Astrocyte of the cerebellum (primary cell): ENCODE results near the gene UBA6.
A peak's percentile ranks its signal among the peaks of the same experiment; 100 is the strongest.

Experiments
- DNase-seq: peaks from one replicate; pipeline ENCODE4 v3.0.0-alpha.2; 2011; ENCODE audit warnings: low read depth
- H3K4me3 ChIP-seq: 2 replicates; pipeline ENCODE4 v1.5.1; 2011; ENCODE audit warnings: mild to moderate bottlenecking, low read depth, low read length, moderate library complexity
- in situ Hi-C: cut with HindIII; loops from 2 replicates; pipeline ENCODE4 v1.10.0; 2017; ENCODE audit warnings: low sequenced_read_pairs
- TF ChIP-seq, protein P1 (sequence below): IDR thresholded peaks from 2 replicates; pipeline ENCODE4 v1.5.1; 2012; ENCODE audit warnings: low read length, low read depth, moderate library complexity, mild to moderate bottlenecking; ENCODE audit errors: missing control alignments

The UBA6 gene

DNA sequence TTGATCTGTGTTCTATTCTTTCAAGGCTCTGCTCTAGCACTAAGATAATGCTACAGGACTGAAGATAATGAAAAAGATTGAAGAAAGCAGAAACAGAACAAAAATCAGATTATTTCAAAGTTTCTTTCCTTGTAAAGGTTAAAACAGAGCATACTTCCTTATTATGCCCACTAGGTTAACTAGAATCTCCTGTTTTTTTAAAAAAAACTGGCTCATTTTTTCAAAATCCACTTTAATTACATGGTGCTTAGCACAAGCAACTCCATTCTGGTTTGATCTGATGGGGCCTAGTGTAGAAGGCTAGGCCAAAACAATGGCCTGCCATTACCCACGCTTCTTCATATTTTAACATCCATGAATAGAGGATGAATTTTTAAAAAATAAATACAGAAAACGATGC, 1.2 kb upstream of the UBA6 start:
- in situ Hi-C loops: no loop called here
- TF ChIP-seq, protein P1, sequence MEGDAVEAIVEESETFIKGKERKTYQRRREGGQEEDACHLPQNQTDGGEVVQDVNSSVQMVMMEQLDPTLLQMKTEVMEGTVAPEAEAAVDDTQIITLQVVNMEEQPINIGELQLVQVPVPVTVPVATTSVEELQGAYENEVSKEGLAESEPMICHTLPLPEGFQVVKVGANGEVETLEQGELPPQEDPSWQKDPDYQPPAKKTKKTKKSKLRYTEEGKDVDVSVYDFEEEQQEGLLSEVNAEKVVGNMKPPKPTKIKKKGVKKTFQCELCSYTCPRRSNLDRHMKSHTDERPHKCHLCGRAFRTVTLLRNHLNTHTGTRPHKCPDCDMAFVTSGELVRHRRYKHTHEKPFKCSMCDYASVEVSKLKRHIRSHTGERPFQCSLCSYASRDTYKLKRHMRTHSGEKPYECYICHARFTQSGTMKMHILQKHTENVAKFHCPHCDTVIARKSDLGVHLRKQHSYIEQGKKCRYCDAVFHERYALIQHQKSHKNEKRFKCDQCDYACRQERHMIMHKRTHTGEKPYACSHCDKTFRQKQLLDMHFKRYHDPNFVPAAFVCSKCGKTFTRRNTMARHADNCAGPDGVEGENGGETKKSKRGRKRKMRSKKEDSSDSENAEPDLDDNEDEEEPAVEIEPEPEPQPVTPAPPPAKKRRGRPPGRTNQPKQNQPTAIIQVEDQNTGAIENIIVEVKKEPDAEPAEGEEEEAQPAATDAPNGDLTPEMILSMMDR: no peak
- DNase-seq: no peak
- H3K4me3 ChIP-seq: peak overlapping the region; percentile 81

DNA sequence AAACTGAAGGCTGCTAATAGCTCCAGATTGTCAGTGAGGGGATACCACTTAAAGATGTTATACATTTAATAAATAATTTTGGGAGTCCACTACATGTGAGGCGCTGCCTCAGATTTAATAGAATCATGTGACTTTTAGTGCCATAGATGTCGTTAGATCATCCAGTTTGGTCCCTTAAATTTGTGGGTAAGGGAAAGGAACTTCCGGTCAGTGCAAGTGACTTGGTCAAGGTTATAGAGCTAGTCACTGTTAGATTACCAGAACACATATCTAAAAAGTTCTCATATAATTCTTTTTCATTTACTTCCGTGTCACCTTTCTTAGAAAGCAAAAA, 529 bp upstream of the UBA6 start:
- in situ Hi-C loops: no loop called here
- TF ChIP-seq, protein P1: no peak
- peak overlapping the region; percentile 81 for H3K4me3 ChIP-seq
- no peak for DNase-seq

DNA sequence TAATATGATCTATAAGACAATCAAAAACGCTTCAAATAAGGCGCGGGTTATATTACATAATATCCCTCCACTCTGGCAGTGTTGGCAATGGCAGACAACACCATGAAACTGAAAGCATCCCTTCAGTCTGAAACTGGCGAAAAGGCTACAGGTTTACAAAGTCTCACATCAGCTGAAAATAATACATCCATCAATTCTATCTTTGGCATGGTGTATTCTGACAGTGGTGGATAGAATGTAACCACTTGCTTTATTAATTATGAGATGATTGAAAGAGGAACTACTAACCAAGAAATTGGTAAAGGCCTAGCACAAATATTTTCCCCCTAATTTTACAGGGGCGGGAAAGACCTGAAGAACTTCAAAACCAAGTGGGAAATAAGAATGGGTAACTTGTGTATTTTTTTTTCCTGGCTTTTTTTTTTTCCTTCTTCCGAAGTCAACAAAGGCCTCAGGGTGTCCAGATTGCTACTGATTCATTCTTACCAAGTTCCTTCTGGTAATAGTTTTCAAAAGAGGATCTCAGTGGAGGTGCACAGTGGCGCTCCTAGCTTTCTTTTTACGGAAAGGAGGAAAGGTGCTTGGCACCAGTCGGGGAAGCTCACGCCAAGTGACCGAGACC, 728 bp downstream of the UBA6 start:
- H3K4me3 ChIP-seq: peak overlapping the region; percentile 81
- TF ChIP-seq, protein P1: no peak
- in situ Hi-C loops: no loop called here
- DNase-seq: no peak

DNA sequence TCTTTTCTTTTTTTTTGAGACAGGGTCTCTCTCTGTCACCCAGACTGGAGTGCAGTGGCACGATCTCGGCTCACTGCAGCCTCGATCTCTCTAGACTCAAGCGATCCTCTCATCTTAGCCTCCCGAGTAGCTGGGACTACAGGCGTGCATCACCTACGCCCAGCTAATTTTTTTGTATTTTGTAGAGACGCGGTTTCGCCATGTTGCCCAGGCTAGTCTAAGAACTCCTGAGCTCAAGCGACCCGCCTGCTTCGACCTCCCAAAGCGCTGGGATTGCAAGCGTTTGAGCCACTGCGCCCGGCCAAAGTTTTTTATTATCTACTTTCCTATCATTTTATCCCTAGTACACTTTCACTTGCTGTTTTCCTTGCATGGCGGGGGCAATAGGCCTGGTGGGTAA, 1.4 kb downstream of the UBA6 start:
- H3K4me3 ChIP-seq: peak overlapping the region; percentile 81
- TF ChIP-seq, protein P1: no peak
- DNase-seq: no peak
- in situ Hi-C loops: no loop called here

DNA sequence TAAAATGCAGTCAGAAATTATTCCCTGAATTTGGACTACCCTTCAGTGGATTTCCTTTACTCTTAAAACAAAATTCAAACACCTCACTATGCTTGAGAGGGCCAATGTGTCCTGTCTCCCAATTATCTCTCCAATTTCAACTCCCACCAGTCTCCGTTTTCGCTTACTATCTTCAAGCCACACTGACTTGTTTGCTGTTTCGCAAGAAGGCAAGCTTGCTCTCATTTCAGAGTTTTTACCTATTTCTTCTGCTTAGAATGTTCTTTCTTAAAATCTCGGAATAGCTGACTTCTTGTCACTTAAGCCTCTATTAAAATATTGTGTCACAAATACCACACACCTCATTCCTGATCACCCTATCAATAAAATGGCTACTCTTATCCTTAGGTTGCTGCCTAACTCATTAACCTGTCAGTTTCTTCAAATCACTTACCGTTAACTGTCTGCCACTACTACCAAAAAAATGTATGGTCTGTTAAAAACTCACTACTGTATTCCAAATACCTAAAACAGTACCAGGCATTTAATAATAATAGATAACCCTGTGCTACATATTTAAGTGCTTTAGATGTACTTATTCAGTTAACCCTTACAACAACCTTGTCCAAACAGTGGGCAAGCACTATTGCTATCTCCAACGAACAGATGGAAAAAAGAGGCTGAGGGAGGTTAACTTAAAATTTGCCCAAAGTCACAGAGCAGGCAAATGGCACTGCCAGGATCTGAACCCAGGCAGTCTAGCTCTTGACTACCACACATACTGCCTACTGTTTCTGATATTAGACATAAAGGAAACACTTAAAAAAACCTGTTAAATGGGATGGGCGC, 2.9 kb downstream of the UBA6 start:
- no peak overlapping the region for H3K4me3 ChIP-seq
- DNase-seq: no peak
- in situ Hi-C loops: no loop called here
- TF ChIP-seq, protein P1: no peak

DNA sequence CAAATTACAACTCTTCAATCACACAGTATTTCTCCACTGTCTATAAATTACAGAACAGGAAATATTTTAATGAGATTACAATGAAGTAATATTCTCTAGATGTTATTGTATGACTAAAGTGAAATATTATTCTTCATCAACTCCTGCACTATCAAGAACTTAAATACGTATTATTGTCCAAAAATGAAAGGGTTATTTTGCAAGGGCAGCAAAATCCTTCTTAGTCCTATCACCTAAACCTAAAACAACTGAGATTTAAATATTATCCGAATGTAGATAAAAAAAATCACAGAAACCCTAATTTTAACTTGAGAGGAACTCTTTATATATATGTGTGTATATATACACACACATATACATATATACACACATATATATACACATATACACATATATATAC, 4.9 kb downstream of the UBA6 start:
- H3K4me3 ChIP-seq: no peak overlapping the region
- no peak for DNase-seq
- in situ Hi-C loops: no loop called here
- TF ChIP-seq, protein P1: no peak
